Fibroblast of upper back skin (primary cell): Measurements from ENCODE around the gene STAB2.
A peak's percentile ranks its signal among the peaks of the same experiment; 100 is the strongest.

Experiments used
- DNase-seq: peaks from one replicate; pipeline ENCODE4 v3.0.0-alpha.2; 2013

STAB2 gene

DNA sequence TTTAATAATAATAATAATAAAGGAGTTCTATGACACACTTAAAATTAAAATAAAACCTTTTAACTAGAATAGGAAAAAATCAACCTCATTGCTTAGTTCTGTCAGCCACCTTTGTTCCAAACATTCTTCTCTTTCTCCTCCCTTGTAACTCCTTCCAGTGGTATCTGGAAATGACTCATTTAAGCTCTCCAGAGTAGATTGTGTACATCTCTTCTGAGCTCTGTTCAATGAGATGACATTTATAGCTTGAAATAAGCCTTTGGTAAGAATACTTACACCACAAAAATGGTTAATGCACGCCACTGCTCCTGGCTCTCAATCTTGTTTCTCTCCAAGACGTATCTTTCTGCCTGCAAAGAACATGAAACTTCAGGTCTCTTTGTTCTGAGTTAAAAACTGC is 70.3 kb downstream of the STAB2 start:
- peak; percentile 40 for DNase-seq

DNA sequence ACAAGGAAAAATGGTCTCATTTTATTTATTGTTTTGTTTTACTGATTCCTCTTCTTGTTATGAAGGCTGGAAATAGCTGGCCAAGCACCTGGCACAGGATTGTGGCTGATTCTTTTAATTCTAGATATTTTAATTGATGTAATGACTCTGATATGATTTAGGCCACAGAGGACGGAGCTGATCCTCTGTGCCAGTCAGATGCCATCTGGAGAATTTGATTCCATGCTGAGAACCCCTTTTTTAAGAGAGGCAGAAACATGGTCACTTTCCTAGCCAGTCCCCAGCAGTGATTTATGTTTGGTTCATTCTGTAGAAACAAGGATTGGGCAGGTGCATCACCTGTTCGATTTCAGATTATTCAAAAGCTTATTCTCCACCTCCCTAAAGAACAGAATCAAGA is 77.6 kb downstream of the STAB2 start:
- DNase-seq = no peak

DNA sequence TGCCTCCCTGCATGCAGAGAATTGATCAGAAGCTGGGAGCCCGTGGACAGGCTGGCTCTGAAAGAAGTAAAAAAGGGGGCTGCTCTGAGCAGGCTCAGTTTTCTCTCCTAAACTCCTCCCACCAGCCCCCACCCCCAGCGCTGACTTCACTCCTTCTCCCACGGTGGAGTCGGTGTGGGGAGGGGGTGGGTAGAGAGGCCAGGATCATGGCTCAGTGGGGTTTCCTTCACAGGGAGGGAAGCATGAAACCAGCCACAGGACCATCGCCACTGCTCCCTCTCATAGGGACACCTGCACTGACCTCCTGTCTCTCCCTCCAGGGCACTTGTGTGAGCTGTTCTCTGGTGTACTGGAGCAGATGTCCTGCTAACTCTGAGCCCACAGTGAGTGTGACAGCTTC is 78.9 kb downstream of the STAB2 start:
- no peak for DNase-seq

DNA sequence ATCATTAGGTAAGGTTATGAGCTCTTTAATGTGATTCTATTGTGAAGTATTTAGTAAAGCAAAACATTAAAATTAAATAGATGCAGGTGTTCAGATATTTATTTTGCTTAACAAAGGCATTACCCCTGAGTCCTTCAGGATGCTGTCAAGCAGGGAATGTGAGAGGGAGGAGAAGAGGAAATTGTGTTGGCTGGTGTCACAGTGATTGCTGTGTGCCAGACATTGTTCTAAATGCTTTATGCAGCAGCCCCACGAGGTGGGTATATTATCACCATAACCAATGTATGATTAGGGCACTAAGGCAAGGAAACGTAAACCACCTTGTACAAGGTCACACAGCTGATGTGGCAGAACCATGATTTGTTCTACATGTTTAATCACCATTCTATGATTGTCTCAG is 80.1 kb downstream of the STAB2 start:
- DNase-seq = no peak

DNA sequence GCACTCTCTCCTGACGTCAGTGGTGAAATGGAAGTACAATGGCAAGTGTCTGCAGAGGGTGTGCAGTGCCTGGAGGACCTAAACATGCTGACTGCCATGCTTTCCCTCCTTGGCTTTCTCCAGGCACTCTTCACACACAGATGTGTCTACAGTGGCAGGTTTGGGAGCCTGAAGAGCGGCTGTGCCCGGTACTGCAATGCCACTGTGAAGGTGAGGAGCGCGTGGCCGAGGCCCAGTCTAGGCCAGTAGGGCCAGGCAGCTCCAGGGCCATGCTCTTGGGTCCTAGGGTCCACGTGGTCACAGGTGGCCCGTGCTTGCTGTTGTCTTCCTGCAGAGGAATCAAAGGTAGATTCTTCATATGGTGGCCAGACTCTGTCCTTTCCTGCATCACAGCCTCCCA is 81.4 kb downstream of the STAB2 start:
- DNase-seq = no peak

DNA sequence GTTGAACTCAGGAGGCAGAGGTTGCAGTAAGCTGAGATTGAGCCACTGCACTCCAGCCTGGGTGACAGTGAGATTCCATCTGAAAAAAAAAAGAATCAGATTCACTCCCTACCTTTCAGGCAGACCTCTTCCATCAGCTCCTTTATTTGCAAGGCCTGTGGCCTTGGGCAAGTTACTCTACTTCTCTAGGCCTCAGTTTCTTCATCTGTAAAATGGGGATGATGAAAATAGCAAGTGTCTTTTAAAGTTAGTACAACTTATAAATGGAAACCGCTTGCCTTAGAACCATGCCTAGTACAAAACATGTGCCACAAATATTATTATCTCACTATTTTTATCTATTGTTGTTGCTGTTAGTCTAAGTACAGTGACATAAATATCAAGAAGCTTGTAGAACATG is 84.3 kb downstream of the STAB2 start:
- no peak for DNase-seq

DNA sequence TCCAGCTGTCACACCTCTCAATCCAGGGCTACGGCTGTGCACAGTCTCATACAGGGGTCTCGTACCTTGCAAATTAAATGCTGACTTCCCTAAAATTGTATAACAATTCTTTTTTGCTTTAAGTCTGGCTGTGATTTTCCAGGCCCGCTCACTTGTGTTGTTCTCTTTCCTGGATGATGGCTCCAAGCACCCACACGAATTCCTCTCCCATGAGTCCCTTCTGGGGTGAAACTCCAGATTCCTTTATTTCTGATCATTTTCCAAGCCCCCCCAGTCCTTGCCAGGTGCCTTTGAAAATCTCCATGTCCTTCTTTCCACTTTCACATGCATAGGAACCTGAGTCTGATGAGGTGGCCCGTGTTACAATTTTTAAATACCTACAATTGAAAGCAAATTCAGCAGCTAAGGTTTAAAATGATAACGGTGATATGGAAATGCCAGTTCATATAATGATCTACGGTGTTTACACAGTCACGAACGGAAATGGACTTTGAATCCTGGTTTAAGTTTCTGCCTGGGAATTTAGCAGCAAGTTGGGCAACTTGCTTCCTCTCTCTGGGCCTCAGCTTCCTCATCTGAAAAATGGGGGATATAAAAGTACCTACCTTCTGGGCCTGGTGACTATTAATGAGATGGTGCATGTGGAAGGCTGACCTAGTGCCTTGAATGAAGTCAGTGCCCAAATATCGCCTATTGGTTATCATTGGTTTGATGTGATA is 85.5 kb downstream of the STAB2 start:
- no peak for DNase-seq

DNA sequence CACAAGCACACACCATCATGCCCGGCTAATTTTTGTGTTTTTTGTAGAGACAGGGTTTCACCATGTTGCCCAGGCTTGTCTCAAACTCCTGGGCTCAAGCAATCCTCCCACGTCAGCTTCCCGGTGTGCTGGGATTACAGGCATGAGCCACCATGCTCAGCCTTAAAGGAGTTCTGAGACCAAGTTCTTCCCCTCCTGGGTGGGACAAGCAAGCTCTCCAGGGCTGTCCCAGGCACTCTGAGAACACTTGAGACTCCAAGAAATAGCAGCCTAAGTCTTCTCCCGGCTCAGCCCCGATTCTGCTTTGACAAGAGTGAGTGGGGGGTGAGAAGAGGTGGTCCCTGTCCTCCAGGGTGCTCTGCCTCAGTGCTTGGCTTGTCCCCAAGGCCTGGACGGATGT is 86.4 kb downstream of the STAB2 start:
- no peak for DNase-seq

DNA sequence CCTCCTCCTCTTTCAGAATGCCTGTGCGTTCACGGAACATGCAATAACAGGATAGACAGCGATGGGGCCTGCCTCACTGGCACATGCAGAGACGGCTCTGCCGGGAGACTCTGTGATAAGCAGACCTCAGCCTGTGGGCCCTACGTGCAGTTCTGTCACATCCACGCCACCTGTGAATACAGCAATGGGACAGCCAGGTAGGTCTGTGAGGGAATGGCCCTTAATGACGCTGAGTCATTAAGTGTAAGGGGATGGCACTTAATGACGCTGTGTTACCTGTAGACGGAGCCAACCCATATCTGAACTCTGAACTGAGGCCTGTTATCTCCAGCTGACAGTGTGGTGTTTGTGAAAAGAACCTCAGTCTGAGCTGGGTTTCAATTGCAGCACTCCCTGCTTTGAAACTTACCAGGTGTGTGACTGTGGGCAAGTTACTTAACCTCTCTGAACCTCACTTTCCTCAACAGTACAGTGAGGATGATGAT is 86.9 kb downstream of the STAB2 start:
- no peak for DNase-seq

DNA sequence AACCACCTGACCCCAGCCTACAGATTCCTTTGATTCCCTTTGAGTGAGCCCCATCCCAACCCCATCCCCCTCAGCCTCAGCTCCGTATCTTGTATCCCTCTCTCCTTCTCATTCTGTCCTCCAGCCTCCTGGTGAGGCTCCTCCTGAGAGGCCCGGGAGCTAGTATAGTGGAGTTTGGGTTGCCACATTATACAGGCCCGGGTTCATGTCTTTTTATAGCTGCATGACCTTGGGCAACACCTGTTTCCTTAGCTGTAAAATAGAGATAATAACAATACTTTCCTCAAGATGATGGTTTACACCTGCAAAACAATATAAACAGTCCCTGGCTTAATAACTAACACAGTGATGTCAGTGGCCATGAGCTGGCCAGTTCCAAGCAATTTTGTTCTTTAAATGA is 89.8 kb downstream of the STAB2 start:
- no peak for DNase-seq

DNA sequence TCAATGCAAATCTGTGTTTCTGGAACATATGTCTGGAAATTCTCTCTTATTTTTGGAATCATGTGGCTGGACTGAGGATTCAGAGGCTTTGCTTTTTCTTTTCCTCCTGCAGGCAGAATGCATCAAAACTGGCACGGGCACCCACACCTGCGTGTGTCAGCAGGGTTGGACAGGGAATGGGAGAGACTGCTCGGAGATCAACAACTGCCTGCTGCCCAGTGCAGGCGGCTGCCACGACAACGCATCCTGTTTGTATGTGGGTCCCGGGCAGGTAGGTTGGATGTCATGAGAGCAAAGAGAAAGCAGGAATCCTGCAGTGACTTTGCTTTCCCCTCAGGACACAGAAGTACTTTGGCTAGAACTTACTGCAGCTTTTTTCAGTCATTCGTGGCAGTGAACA is 90.3 kb downstream of the STAB2 start:
- no peak for DNase-seq

DNA sequence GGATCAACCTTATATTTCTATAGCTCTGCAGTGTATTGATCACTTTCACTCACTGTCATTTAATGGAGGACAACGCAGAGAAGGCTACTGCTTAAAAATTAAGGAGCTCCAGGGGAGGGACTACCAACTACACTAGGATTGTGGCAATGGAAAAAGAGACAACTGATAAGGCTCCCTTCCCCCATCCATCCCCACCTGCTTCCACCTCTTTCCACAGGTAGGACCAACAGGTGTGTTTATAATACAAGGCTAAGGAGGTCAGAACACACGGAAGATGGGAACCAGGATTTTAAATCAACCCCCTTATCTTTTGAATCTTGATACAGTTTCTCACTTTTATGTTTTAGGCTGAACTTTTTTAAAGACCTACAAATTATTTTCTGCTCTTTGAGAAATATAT is 90.8 kb downstream of the STAB2 start:
- DNase-seq = no peak

DNA sequence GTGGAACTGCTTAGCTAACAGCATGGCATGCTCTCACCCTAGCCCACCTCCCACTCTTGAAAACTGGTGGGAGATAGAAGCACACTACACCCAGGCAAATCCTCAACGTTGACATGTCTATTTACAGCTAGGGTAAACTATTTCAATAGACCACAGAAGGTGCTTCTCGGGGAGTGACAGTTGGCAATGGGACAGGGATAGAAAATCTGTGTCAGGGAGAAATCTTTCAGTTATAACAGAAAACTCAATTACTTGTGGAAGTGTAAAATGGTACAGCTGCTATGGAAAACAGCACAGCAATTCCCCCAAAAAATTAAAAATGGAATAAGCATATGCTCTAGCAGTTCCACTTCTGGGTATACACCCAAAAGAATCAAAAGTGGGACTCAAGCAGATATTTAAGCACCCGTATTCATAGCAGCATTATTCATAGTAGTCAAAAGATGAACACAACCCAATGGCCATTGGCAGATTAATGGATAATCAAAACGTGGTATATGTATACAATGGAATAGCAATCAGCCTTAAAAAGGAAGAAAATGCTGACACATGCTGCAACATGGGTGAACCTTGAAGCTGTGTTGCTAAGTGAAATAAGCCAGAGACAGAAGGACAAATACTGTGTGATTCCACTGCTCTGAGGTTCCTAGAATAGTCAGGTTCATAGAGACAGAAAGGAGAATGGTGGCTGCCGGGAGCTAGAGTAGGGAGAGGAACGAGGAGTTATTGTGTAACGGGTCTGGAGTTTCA is 92.5 kb downstream of the STAB2 start:
- no peak for DNase-seq

DNA sequence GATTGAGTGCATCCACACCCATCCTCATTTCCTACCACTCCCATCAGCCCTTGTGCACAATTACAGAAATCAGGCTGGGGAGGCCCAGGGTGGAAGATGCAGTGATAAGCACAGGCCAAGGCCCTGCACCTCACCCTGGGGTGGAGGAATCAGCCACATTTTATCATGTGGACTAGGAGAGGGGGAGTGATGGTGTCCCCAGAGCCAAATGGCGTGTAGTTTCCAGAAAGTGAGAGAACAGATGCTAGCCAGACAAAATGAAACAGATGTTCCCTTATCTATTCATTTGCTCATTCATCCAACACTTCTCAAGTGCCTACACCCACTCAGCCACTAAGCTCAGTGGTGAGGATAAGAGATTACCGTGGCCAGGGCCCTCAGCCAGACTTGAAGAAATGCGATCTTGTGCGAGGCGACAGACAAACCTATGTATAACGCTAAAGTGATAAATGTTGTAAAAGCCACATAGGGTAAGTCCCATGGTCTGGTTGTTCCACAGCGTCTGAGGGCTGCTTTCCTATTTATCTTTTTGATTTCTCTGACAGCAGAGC is 93.6 kb downstream of the STAB2 start:
- no peak for DNase-seq

DNA sequence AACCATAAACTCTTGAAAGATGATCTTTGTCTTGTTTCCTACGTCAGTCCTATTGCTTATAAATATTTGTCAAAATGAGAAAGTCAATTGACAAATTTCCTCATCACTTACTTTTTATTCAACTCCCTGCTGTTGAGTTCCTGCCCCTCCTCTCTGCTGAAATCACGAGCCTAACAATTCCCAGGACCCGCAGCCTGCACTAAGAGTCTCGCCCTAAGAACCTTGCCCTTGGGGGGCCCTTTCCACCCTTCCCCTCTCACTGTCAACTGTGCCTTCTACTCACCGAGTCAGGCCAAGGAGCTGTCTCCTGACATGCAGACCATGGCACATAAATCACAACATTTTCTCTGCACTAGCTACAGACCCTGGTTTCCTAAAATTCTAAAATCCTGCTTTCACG is 99.0 kb downstream of the STAB2 start:
- DNase-seq = no peak

DNA sequence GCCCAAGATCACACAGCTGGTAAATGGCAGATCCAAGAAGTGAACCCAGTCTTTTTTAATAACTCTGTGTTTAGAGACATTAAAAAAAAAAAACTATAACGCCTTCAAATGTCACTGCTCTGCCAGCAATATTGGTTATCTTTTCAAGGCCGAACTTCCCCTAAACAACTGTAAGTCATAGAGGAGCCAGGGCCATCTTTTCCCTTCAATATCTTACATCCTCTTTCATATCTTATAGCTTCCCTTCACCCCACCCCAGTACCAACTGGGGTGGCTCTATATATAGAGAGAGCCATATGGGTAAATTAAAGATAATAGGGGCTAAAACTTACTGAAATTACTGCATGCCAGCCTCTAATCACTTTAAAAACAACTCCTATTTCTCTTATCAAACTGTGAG is 100.2 kb downstream of the STAB2 start:
- no peak for DNase-seq

DNA sequence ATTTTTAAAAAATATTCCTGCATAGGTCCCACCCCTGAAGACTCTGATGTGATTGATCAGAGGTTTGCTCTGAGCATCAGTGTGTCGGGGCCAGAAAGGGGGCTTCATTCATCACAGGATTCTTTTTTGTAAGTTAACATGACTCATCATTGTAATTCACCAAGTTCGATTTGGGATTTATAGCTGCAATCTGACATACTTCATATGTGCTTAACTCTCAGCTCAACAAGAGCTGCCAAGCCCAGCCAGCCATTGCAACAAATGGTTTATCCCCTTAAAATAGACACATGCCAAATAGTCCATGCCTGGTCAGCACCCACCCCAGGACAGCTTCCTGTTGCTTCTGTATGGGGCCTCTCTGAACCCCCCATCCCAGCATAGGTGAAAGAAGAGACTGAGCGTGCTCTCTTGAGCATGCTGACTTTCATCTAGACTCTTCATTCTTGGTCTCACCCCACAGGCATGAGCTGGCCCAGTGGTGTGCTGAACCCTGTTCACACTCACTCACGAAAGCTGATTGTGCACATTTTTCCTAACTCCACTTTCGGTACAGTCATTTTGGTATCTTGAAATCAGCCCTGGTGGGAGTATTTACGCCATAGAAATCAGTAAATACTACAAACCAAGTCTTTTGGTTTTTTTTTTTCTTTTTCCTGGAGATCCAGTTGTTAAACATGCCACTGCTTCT is 101.4 kb downstream of the STAB2 start:
- DNase-seq = no peak

DNA sequence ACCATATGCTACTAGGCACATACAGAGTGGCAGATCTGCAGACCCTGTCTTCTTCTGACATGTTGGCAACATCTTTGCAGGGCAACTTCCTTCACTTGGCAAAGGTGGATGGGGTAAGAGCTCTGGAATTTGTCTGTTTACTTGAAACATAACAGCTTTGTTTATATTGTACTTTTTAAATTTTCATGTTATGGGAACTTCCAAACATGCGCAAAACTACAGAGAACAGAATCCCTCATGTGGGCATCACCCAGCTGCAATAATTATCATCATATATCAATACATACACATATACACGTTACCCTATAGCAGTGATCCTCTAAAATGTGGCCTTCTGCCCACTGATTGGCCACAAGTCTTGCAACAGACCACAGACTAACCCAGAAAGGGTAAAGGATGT is 103.4 kb downstream of the STAB2 start:
- no peak for DNase-seq

DNA sequence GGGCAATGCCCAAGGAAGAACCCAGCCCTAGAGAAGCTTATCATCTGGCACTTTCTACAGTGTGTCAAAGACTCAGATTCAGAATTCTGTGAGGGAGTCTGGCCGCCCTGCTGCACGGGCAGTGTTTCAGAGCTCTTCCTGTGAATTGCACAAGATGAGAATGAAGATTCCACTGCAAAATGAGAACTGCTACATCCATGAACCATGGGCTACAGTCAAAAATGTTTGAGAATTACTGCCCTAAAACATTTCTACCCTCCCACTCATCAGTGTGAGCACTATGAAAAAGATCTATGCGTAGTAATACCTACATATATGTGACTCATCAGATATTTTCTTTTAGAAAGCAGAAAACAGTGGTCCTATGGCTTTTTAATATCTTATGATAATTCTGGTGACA is 104.0 kb downstream of the STAB2 start:
- DNase-seq = no peak

DNA sequence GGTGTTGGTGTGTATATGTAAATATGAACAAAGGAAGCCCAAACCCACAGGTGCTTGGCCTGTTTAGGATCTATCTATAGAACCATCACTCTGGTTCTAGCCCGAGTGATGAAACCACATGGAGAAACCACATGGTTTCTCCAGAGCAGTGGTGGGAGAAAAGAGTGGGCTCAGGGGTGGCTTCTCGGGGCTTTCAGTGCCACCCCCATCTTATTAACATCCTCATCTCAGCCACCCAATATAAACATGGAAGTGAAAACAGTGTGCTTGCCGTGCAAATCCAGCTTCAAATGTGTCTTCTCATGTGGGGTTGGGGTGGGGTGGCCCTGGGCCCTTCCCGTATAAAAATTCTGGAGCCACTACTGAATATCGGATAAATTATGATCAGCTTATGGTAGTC is 109.0 kb downstream of the STAB2 start:
- no peak for DNase-seq

DNA sequence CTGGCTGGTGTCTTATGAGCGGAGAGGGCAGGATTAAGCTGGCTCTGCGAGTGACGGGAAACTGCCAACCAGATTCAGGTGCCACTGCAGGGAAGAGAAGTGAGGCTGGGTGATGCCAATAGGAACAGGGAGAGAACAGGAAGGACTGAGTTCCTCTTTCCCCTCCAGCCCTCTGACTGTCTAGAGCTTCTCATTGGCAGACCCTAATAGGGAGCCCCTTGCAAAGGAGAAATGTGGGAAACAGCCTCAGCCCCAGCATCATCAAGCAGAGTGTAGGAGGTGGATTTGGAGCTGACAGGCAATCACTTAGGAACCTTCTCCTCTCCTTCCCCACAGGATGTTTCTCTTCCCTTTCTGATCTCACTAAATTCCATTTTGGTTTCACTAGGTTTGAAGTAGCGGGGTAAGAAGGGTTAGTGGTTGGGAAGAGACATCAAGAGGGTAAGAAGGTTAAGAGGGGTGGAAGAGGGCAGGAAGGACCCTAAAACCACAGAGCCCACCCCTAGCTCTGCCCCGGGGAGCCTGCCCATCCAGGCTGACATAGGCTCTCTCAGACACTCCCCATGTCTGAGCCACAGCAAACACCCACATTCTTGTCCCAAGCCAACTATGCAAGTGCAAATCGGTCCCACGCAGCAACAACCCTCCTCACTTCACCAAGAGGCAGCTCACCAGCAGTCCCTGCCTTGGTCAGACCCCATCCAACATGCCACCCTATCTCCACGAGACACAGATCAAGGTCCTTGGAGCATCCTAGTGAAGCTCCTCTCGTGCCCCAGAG is 111.1 kb downstream of the STAB2 start:
- DNase-seq = no peak

DNA sequence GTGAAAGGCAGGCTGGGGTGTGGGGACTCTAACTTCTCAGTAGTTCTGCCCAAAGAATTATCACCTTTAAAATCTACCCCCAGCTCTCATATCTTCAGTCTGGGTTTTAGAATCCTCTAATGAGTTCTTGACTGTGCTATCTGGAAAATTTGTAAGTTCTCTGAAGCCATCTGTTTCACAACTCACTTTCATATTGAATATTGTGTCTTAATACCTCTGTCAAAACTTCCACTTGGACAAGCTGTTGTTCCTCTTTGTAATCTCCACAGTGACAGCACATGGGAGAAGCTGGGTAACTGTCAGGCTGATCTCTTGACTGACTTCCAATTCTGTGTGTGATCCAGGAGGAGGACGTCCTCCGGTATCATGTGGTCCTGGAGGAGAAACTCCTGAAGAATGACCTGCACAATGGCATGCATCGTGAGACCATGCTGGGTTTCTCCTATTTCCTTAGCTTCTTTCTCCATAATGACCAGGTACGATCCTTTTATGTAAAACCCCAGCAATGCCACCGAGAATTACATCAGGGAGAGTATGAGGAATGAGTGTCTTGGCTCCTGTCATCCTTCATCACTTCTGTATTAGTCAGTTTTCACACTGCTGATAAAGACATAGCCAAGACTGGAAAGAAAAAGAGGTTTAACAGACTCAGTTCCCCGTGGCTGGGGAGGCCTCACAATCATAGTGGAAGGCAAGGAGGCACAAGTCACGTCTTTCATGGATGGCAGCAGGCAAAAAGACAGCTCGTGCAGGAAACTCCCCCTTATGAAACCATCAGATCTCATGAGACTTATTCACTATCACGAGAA is 111.9 kb downstream of the STAB2 start:
- no peak for DNase-seq
